Brain microvascular endothelial cell (primary cell): ENCODE data around the gene GPR35.

ENCODE experiments used
- DNase-seq: peaks from one replicate; pipeline ENCODE4 v3.0.0-alpha.2; 2020
- H3K27ac ChIP-seq: fragments of 250-450 bp; sonication (Bioruptor Pico); 2 replicates; pipeline ENCODE4 v1.5.1; 2020; ENCODE audit warnings: mild to moderate bottlenecking, moderate library complexity
- H3K27me3 ChIP-seq: fragments of 250-450 bp; sonication (Bioruptor Pico); replicated peaks from 2 replicates; pipeline ENCODE4 v1.5.1; 2020; ENCODE audit warnings: mild to moderate bottlenecking
- H3K36me3 ChIP-seq: fragments of 250-450 bp; sonication (Bioruptor Pico); replicated peaks from 2 replicates; pipeline ENCODE4 v1.5.1; 2020; ENCODE audit warnings: mild to moderate bottlenecking
- H3K4me3 ChIP-seq: 2 replicates; pipeline ENCODE4 v1.5.1; 2011; ENCODE audit warnings: low read depth, mild to moderate bottlenecking, control low read depth, low read length, moderate library complexity
- CTCF ChIP-seq: IDR thresholded peaks from 2 replicates; pipeline ENCODE4 v1.5.1; 2011; ENCODE audit warnings: low read depth, mild to moderate bottlenecking, moderate library complexity, low read length, control low read depth, inconsistent platforms; ENCODE audit errors: missing control alignments
- in situ Hi-C: cut with HindIII; loops from 2 replicates; pipeline ENCODE4 v1.10.0; 2017; ENCODE audit warnings: low sequenced_read_pairs, low pct_ligation_motif_present

GPR35 gene

GRCh38 chr2:240646176-240646899 lies 21.1 kb downstream of the GPR35 start:
- in situ Hi-C loops: no loop called here
- no peak overlapping the region for H3K4me3 ChIP-seq
- no peak for DNase-seq
- no peak overlapping the region for H3K27ac ChIP-seq
- no peaks in the 10 kb centered on the region for H3K36me3 ChIP-seq
- H3K27me3 ChIP-seq: peaks cover 34% of the 10 kb centered on the region
- no peak for TF ChIP-seq CTCF

DNA sequence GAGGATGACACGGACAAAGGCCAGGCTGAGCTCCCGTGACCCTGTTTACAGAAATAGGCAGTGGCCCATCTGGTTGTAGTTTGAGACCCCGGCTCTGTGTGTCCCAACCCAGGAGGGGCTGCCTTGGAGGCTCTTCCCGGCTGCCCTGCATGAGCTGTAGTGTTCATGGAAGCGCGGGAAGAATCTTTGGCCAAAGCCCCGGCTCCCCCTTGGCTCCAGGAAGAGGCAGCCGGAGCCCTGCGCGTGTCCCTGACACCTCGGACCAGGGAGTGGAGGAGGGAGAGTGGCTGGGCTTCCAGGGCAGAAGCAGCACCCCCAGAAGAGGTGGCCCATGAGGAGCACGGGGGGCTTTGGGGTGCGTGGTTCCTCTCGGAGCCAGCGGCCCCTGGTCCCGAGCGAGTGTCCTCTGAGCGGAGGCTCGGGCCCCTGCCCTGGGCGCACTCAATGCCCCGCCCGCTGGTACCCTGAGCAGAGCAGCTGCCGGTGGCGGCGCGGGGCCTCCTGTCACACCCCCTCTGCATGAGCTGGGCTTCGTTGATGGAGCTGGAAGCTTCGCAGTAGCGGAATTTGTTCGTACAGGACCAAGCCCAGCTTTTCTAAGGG lies 21.7 kb downstream of the GPR35 start:
- no peak for DNase-seq
- H3K27ac ChIP-seq: no peak overlapping the region
- H3K36me3 ChIP-seq: no peaks in the 10 kb centered on the region
- H3K27me3 ChIP-seq: peaks cover 34% of the 10 kb centered on the region
- no peak for TF ChIP-seq CTCF
- H3K4me3 ChIP-seq: no peak overlapping the region
- in situ Hi-C loops: no loop called here

DNA sequence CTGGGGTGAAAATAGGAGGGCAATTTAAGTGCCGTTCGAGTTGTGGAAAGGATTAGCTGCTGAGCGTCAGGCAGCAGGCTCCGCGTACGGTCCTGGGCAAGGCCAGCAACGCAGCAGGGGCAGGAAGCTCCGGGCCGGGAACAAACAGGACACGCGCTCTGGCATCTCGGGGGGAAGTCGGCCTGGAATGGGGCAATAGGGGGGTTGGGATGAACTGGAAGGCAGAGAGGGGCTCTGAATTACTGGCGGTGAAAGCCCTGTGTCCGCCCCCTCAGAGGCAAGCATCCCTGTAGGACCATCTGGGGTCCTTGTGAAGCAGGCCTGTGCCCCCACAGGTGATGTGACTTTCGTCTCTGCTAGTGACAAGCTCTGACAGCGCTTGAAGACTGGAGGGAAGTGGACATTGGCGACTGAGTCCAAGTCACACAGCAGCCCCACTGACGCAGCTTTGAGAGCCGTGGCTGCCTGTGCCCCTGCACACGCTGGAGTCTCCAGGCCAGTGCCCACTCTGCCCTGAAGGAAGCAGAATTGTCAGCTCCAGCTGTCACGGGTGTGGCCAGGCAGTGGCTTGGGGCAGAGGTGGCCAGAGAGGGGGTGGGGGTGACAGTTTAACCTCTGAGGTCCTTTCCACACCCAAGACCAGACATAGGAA lies 22.3 kb downstream of the GPR35 start:
- DNase-seq: no peak
- H3K27me3 ChIP-seq: peaks cover 34% of the 10 kb centered on the region

GRCh38 chr2:240648155-240648649 lies 22.9 kb downstream of the GPR35 start:
- H3K36me3 ChIP-seq: no peaks in the 10 kb centered on the region
- H3K27me3 ChIP-seq: peaks cover 34% of the 10 kb centered on the region
- H3K4me3 ChIP-seq: no peak overlapping the region
- no peak overlapping the region for H3K27ac ChIP-seq
- in situ Hi-C loops: no loop called here
- DNase-seq: no peak
- TF ChIP-seq CTCF: no peak

More for the DNA sequence above, 22.3 kb downstream of the GPR35 start:
- in situ Hi-C loops: no loop called here
- Histone ChIP-seq H3K36me3 (no peaks in the 10 kb centered on the region), H3K27ac (no peak overlapping the region), H3K4me3 (no peak overlapping the region)
- TF ChIP-seq CTCF: no peak

DNA sequence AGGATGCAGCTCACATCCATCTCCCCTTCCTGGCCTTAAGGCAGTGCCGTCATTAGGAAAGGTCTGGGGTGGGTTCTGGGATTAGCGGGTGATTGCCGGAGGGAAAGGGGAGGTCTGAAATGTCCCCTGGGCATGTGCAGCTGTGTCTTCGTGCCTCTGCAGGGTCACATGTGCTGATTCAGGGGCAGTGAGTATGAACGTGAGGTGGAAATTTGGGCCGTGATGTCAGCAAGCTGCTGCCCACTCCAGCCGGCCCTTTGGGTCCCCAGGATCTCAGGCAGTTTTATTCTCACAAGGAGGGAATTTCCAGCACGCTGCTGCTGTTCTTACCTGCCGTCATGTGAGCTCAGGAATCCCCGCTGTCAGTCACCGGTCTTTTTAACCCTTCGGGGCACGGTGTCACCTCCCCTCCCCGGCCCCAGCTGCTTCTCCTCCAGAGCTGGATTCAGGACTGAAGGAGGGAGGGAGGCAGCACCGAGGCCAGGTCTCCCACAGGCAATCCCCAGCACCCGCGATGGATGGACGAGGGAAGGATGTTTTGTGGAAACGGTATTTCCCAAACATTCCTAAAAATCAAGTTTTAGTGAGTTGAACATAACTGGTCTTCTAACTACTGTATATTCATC lies 23.5 kb downstream of the GPR35 start:
- DNase-seq: no peak
- Histone ChIP-seq H3K27me3 (peaks cover 34% of the 10 kb centered on the region), H3K27ac (no peak overlapping the region), H3K4me3 (no peak overlapping the region), H3K36me3 (no peaks in the 10 kb centered on the region)
- in situ Hi-C loops: no loop called here
- no peak for TF ChIP-seq CTCF
